PC-3 (cell line): ENCODE measurements around the gene RHBDL2. TPM values are rescaled to one million over a fixed set of nuclear protein-coding genes. Genes with fewer than 3 reads are reported as not detected.

Source experiments
- ATAC-seq: fragments of 200-7000 bp; cut with Tn5 transposase; 2 replicates; pipeline ENCODE4 v1.9.1; 2020; ENCODE audit warnings: mild to moderate bottlenecking, moderate library complexity
- BruUV-seq: library from RNA; stranded (reverse); fragments of 400-500 nt; replicated peaks from 2 replicates; lab custom pipeline; 2021; lab: Mats Ljungman, UMichigan
- CTCF ChIA-PET: fragments of 300-600 bp; sonication (Branson Sonifier 250); formaldehyde crosslinking; loops from one replicate; lab custom pipeline; 2022; ENCODE audit warnings: antibody characterized with exemption; lab: Charles Lee
- POLR2A ChIA-PET: fragments of 300-600 bp; sonication (Branson Sonifier 250); formaldehyde crosslinking; loops from one replicate; lab custom pipeline; 2022; ENCODE audit warnings: antibody characterized with exemption; ENCODE audit not compliant: unreplicated experiment; lab: Charles Lee
- DNase-seq: peaks from one replicate; pipeline ENCODE4 v3.0.0-alpha.2; 2015
- H2AFZ ChIP-seq: fragments of 300-600 bp; sonication (generic); 2 replicates; pipeline ENCODE4 v1.6.0; 2016; ENCODE audit warnings: antibody characterized with exemption, low read length
- H3F3A ChIP-seq: fragments of 300-600 bp; sonication (generic); one replicate; pipeline ENCODE4 v1.6.0; 2017; ENCODE audit warnings: antibody characterized with exemption, low read length, control low read depth, mild to moderate bottlenecking; ENCODE audit not compliant: unreplicated experiment
- H3K27ac ChIP-seq: fragments of 300-600 bp; sonication (generic); 2 replicates; pipeline ENCODE4 v1.5.1; 2016; ENCODE audit warnings: mild to moderate bottlenecking, low read length
- H3K27me3 ChIP-seq: fragments of 300-600 bp; sonication (generic); 2 replicates; pipeline ENCODE4 v1.6.1; 2016; ENCODE audit warnings: low read length, mixed read lengths
- H3K36me3 ChIP-seq: fragments of 300-600 bp; sonication (generic); 2 replicates; pipeline ENCODE4 v1.6.1; 2016; ENCODE audit warnings: low read depth, mixed run types, low read length, mixed read lengths
- H3K4me1 ChIP-seq: fragments of 300-600 bp; sonication (generic); 2 replicates; pipeline ENCODE4 v1.5.1; 2016; ENCODE audit warnings: low read length; ENCODE audit not compliant: insufficient read depth
- H3K4me2 ChIP-seq: fragments of 300-600 bp; sonication (generic); 2 replicates; pipeline ENCODE4 v1.6.0; 2016; ENCODE audit warnings: low read length
- H3K4me3 ChIP-seq: fragments of 300-600 bp; sonication (generic); 2 replicates; pipeline ENCODE4 v1.5.1; 2016; ENCODE audit warnings: mild to moderate bottlenecking, low read length, mixed read lengths
- H3K79me2 ChIP-seq: fragments of 300-600 bp; sonication (generic); 2 replicates; pipeline ENCODE4 v1.6.1; 2017; ENCODE audit warnings: low read length, mixed read lengths
- H3K9ac ChIP-seq: fragments of 300-600 bp; sonication (generic); 2 replicates; pipeline ENCODE4 v1.6.0; 2016; ENCODE audit warnings: mild to moderate bottlenecking, low read length
- H3K9me2 ChIP-seq: fragments of 300-600 bp; sonication (generic); replicated peaks from 2 replicates; pipeline ENCODE4 v1.6.1; 2016; ENCODE audit warnings: mixed run types, low read length, mixed read lengths
- H3K9me3 ChIP-seq: fragments of 300-600 bp; sonication (generic); 2 replicates; pipeline ENCODE4 v1.6.1; 2016; ENCODE audit warnings: low read length, mixed read lengths
- H4K20me1 ChIP-seq: fragments of 300-600 bp; sonication (generic); 2 replicates; pipeline ENCODE4 v1.6.1; 2016; ENCODE audit warnings: low read length, mixed read lengths
- EZH2 ChIP-seq: fragments of 300-600 bp; sonication (generic); IDR thresholded peaks from one replicate; pipeline ENCODE4 v1.6.1; 2017; ENCODE audit warnings: antibody characterized with exemption, mild to moderate bottlenecking, low read length; ENCODE audit not compliant: unreplicated experiment
- EZH2phosphoT487 ChIP-seq: fragments of 300-600 bp; sonication (generic); IDR thresholded peaks from 2 replicates; pipeline ENCODE4 v1.6.1; 2018; ENCODE audit warnings: mild to moderate bottlenecking, antibody characterized with exemption, low read length, borderline replicate concordance
- intact Hi-C: fragments of 100-400 bp; cut with micrococcal nuclease; formaldehyde crosslinking; loops from 2 replicates; pipeline ENCODE4 v1.9.0; 2023
- total RNA-seq: library from RNA; depleted of rRNA; stranded (reverse); fragments of >200 nt; gene quantifications from 2 replicates; pipeline ENCODE4 v1.2.3, GENCODE V29; 2014
- TF ChIP-seq, protein P1 (sequence below): fragments of 300-600 bp; sonication (generic); conservative IDR thresholded peaks from 2 replicates; pipeline ENCODE4 v1.5.1; 2017; ENCODE audit warnings: antibody characterized with exemption, low read depth, mild to moderate bottlenecking, low read length

RHBDL2 gene
- total RNA-seq, 1 experiment from 2014 or later, result 3.6 TPM

DNA sequence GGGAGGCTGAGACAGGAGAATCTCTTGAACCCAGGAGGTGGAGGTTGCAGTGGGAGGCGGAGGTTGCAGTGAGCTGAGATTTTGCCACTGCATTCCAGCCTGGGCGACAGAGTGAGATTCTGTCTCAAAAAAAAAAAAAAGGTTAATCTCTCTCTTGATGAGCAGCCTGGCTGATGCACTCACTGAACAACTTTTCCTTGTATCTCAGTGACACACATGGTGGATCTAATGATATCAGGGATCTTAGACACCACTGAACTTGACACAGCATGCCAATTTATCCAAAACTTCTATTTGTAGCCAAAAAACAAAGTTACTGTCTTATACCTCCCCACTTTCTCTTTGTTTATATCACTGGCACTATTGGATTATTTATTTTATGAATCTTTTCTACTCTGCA lies 16.2 kb downstream of the RHBDL2 start:
- Histone ChIP-seq H3K4me1 (peaks cover 7% of the 10 kb centered on the region), H4K20me1 (no peaks in the 10 kb centered on the region), H3K79me2 (no peaks in the 10 kb centered on the region), H3K4me2 (no peak overlapping the region), H3K4me3 (no peak overlapping the region), H3K9me2 (no peaks in the 10 kb centered on the region), H3K9ac (no peak overlapping the region), H3K27ac (no peak overlapping the region), H3K9me3 (no peaks in the 10 kb centered on the region), H3K36me3 (no peaks in the 10 kb centered on the region), H2AFZ (no peak overlapping the region), H3K27me3 (no peaks in the 10 kb centered on the region), H3F3A (no peaks in the 10 kb centered on the region)
- DNase-seq, result no peak
- ChIA-PET POLR2A (no interaction called here), CTCF (no interaction called here)
- intact Hi-C loops, result no loop called here
- TF ChIP-seq, protein P1, sequence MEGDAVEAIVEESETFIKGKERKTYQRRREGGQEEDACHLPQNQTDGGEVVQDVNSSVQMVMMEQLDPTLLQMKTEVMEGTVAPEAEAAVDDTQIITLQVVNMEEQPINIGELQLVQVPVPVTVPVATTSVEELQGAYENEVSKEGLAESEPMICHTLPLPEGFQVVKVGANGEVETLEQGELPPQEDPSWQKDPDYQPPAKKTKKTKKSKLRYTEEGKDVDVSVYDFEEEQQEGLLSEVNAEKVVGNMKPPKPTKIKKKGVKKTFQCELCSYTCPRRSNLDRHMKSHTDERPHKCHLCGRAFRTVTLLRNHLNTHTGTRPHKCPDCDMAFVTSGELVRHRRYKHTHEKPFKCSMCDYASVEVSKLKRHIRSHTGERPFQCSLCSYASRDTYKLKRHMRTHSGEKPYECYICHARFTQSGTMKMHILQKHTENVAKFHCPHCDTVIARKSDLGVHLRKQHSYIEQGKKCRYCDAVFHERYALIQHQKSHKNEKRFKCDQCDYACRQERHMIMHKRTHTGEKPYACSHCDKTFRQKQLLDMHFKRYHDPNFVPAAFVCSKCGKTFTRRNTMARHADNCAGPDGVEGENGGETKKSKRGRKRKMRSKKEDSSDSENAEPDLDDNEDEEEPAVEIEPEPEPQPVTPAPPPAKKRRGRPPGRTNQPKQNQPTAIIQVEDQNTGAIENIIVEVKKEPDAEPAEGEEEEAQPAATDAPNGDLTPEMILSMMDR, result no peak
- TF ChIP-seq EZH2phosphoT487 (no peak), EZH2 (no peak)
- ATAC-seq, result no peak
- BruUV-seq, result no TSS peak

DNA sequence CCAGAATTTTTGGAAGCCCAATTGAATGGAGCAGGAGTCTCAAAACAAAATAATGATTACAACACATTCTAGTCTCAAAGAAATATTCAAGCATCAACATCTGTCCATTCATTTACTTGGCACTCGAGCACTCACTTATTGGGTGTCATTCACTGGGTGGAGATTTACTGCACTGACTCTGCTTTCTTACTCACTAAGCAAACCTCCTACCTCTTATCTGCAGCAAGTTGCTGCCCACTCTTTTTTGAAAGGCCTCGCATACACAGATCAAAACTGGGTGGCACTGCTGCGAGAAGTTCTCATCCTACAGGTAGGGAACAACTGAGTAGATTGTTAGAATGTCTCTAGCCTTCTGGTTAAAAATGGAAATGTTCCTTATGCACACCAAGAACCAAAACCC lies 18.0 kb downstream of the RHBDL2 start:
- H3K79me2 ChIP-seq, result no peaks in the 10 kb centered on the region
- no peaks in the 10 kb centered on the region for H3K27me3 ChIP-seq
- H3K4me1 ChIP-seq, result peaks cover 7% of the 10 kb centered on the region
- no TSS peak for BruUV-seq
- no peak overlapping the region for H2AFZ ChIP-seq
- H3K27ac ChIP-seq, result no peak overlapping the region
- H3K9ac ChIP-seq, result no peak overlapping the region
- peak; percentile 91 for ATAC-seq
- no peaks in the 10 kb centered on the region for H3K36me3 ChIP-seq
- peak; percentile 33 for DNase-seq
- no peak overlapping the region for H3K4me2 ChIP-seq
- no peaks in the 10 kb centered on the region for H4K20me1 ChIP-seq
- intact Hi-C loops, result no loop called here
- TF ChIP-seq EZH2phosphoT487 (no peak), EZH2 (no peak)
- TF ChIP-seq, protein P1, result no peak
- ChIA-PET POLR2A (no interaction called here), CTCF (no interaction called here)
- H3K9me2 ChIP-seq, result no peaks in the 10 kb centered on the region
- H3K9me3 ChIP-seq, result no peaks in the 10 kb centered on the region
- H3F3A ChIP-seq, result no peaks in the 10 kb centered on the region
- no peak overlapping the region for H3K4me3 ChIP-seq

DNA sequence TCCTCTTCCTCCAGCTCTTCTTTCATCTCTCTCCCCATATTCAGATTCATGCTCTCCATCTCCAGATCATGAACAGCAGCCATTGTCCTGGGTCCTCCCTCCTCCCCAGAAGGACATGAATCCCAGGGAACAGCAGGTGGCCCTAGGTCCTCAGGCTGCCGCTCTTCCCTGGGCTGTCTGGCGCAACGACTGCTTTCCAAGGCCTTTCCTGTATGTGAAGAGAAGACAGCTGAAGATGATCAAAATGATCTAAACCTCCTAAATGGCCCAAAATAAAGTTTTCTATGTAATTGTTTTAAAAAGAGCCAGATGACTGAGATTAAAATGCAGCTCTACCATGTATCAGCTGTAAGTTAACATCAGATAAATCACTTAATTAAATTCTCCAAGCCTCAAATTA lies 22.5 kb downstream of the RHBDL2 start:
- Histone ChIP-seq H2AFZ (no peak overlapping the region), H3K27ac (no peak overlapping the region), H3K4me2 (no peak overlapping the region), H3K27me3 (no peaks in the 10 kb centered on the region), H3K9me2 (no peaks in the 10 kb centered on the region), H3K9ac (no peak overlapping the region), H4K20me1 (no peaks in the 10 kb centered on the region), H3K9me3 (no peaks in the 10 kb centered on the region), H3K4me3 (no peak overlapping the region), H3K79me2 (no peaks in the 10 kb centered on the region), H3F3A (no peaks in the 10 kb centered on the region), H3K36me3 (no peaks in the 10 kb centered on the region), H3K4me1 (peaks cover 7% of the 10 kb centered on the region)
- intact Hi-C loops, result no loop called here
- ChIA-PET POLR2A (no interaction called here), CTCF (no interaction called here)
- BruUV-seq, result no TSS peak
- TF ChIP-seq EZH2phosphoT487 (no peak), EZH2 (no peak)
- TF ChIP-seq, protein P1, result no peak
- DNase-seq (no peak), ATAC-seq (no peak)
